ENCODE results near the gene DOCK4. TPM values are rescaled to one million over a fixed set of nuclear protein-coding genes. Genes with fewer than 3 reads are reported as not detected.

Gene DOCK4
- total RNA-seq, 1 experiment from 2014 or later, result 4.9 TPM

GRCh38 chr7:111937163-111937562 is 269.0 kb downstream of the DOCK4 start:
- H3K9me3 ChIP-seq (ENCODE audit: control insufficient read depth, low read depth, low read length), result peaks cover 2% of the 10 kb centered on the region
- no peak overlapping the region for H3K27ac Mint-ChIP-seq
- no peak overlapping the region for H3K23ac ChIP-seq (ENCODE audit: insufficient read length, low read depth, low read length)
- H2BK120ac ChIP-seq (ENCODE audit: low read depth, low read length, poor library complexity, severe bottlenecking), result no peak overlapping the region
- H3K14ac ChIP-seq (ENCODE audit: insufficient read depth, low read length), result no peak overlapping the region
- H2BK15ac ChIP-seq (ENCODE audit: low read depth, low read length), result no peak overlapping the region
- no peaks in the 10 kb centered on the region; the same call in 1 of the 2 replicates for H3K4me1 ChIP-seq (ENCODE audit: insufficient read depth, low read length)
- H3K27me3 Mint-ChIP-seq (ENCODE audit: low read depth), result no peaks in the 10 kb centered on the region
- H3K18ac ChIP-seq (ENCODE audit: insufficient read length, low read depth, low read length), result no peak overlapping the region
- H3K36me3 Mint-ChIP-seq (ENCODE audit: insufficient read depth in 1 of 3, low read depth in 3 of 3), result peaks cover 19 to 33% (median 28%) of the 10 kb centered on the region in 3 experiments; a peak in 6 of 7 replicates
- no peaks in the 10 kb centered on the region for H3K79me2 ChIP-seq (ENCODE audit: insufficient read depth, low read length)
- no peak overlapping the region for H3K27ac ChIP-seq (ENCODE audit: insufficient read length, low read depth, low read length)
- WGBS (ENCODE audit: extremely low coverage, insufficient read length, low lambda C conversion rate), result no CpG with 5 or more reads among the region's 1 CpG
- no peak overlapping the region for H3K4ac ChIP-seq (ENCODE audit: low read depth, low read length)
- no peak overlapping the region for H3K9ac ChIP-seq (ENCODE audit: extremely low read depth, insufficient read length, low read length)
- no peak overlapping the region for H2BK5ac ChIP-seq (ENCODE audit: insufficient read length, low read length)
- DNase-seq, result no peak
- H3K79me1 ChIP-seq (ENCODE audit: insufficient read depth, low read depth, low read length, poor library complexity, severe bottlenecking), result no peaks in the 10 kb centered on the region
- H3T11ph ChIP-seq (ENCODE audit: low read length), result no peak overlapping the region
- H3K4me1 Mint-ChIP-seq, result peaks cover 1 to 5% of the 10 kb centered on the region in 2 experiments; a peak in 3 of 4 replicates
- H2AK5ac ChIP-seq (ENCODE audit: insufficient read length, low read length), result no peak overlapping the region
- H3K4me3 Mint-ChIP-seq, result no peak overlapping the region
- no peak for TF ChIP-seq CTCF (conservative IDR thresholded peaks at IDR 0.05)
- no peaks in the 10 kb centered on the region for H4K20me1 ChIP-seq (ENCODE audit: control insufficient read depth, insufficient read depth, insufficient read length)
- H3K23me2 ChIP-seq (ENCODE audit: insufficient read length, low read depth, low read length, poor library complexity, severe bottlenecking), result no peaks in the 10 kb centered on the region
- no peaks in the 10 kb centered on the region for H3K27me3 ChIP-seq (ENCODE audit: insufficient read depth, low read length)
- no peak overlapping the region for H4K91ac ChIP-seq (ENCODE audit: insufficient read length, low read depth, low read length)
- H3K4me2 ChIP-seq (ENCODE audit: insufficient read depth, insufficient read length, low read length), result no peak overlapping the region
- no peak overlapping the region for H3K56ac ChIP-seq (ENCODE audit: insufficient read length, low read depth, low read length)
- H2AFZ ChIP-seq (ENCODE audit: low read length), result no peak overlapping the region
- no peak overlapping the region for H2BK12ac ChIP-seq (ENCODE audit: insufficient read length, low read depth, low read length)
- no peak overlapping the region for H4K8ac ChIP-seq (replicated peaks; ENCODE audit: insufficient read length, low read depth, low read length)
- no peak overlapping the region for H2BK20ac ChIP-seq (ENCODE audit: low read depth, low read length, poor library complexity, severe bottlenecking)
- no peak overlapping the region for H4K5ac ChIP-seq (ENCODE audit: insufficient read length, low read depth, low read length)
- peaks cover 4 to 7% of the 10 kb centered on the region in 2 experiments; a peak in 3 of 5 replicates for H3K9me3 Mint-ChIP-seq
